ENCODE results near the gene ZC3HAV1L.
A peak's percentile ranks its signal among the peaks of the same experiment; 100 is the strongest.

Gene ZC3HAV1L

GRCh38 chr7:139035586-139036353 is at the start of gene ZC3HAV1L:
Gene ZC3HAV1L, minus strand, starts transcription at chr7:139036042. Its CDS starts 25 bp downstream, at chr7:139036017.
- peak; percentile 97 for ATAC-seq

GRCh38 chr7:139084709-139085108 is 48.9 kb upstream of the ZC3HAV1L start:
- TF ChIP-seq SNAI2 (CRISPR knock-in tag; IDR thresholded peaks at IDR 0.05) (no peak), ZNF70 (CRISPR knock-in tag; IDR thresholded peaks at IDR 0.05) (no peak), CSDC2 (CRISPR knock-in tag; IDR thresholded peaks at IDR 0.05) (no peak), ZFP3 (CRISPR knock-in tag; IDR thresholded peaks at IDR 0.05) (no peak), ZNF8 (CRISPR knock-in tag; IDR thresholded peaks at IDR 0.05) (no peak), BACH2 (CRISPR knock-in tag; IDR thresholded peaks at IDR 0.05; ENCODE audit: borderline replicate concordance) (no peak), CSRNP3 (CRISPR knock-in tag; IDR thresholded peaks at IDR 0.05) (no peak), RARB (CRISPR knock-in tag; IDR thresholded peaks at IDR 0.05) (no peak), GLIS3 (CRISPR knock-in tag; IDR thresholded peaks at IDR 0.05) (no peak), TCF4 (CRISPR knock-in tag; IDR thresholded peaks at IDR 0.05; ENCODE audit: borderline replicate concordance) (no peak)
- TF ChIP-seq, protein P1, sequence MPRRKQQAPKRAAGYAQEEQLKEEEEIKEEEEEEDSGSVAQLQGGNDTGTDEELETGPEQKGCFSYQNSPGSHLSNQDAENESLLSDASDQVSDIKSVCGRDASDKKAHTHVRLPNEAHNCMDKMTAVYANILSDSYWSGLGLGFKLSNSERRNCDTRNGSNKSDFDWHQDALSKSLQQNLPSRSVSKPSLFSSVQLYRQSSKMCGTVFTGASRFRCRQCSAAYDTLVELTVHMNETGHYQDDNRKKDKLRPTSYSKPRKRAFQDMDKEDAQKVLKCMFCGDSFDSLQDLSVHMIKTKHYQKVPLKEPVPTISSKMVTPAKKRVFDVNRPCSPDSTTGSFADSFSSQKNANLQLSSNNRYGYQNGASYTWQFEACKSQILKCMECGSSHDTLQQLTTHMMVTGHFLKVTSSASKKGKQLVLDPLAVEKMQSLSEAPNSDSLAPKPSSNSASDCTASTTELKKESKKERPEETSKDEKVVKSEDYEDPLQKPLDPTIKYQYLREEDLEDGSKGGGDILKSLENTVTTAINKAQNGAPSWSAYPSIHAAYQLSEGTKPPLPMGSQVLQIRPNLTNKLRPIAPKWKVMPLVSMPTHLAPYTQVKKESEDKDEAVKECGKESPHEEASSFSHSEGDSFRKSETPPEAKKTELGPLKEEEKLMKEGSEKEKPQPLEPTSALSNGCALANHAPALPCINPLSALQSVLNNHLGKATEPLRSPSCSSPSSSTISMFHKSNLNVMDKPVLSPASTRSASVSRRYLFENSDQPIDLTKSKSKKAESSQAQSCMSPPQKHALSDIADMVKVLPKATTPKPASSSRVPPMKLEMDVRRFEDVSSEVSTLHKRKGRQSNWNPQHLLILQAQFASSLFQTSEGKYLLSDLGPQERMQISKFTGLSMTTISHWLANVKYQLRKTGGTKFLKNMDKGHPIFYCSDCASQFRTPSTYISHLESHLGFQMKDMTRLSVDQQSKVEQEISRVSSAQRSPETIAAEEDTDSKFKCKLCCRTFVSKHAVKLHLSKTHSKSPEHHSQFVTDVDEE (CRISPR knock-in tag; IDR thresholded peaks at IDR 0.05), result no peak
- TF ChIP-seq, protein P2, sequence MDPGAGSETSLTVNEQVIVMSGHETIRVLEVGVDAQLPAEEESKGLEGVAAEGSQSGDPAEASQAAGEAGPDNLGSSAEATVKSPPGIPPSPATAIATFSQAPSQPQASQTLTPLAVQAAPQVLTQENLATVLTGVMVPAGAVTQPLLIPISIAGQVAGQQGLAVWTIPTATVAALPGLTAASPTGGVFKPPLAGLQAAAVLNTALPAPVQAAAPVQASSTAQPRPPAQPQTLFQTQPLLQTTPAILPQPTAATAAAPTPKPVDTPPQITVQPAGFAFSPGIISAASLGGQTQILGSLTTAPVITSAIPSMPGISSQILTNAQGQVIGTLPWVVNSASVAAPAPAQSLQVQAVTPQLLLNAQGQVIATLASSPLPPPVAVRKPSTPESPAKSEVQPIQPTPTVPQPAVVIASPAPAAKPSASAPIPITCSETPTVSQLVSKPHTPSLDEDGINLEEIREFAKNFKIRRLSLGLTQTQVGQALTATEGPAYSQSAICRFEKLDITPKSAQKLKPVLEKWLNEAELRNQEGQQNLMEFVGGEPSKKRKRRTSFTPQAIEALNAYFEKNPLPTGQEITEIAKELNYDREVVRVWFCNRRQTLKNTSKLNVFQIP (CRISPR knock-in tag; IDR thresholded peaks at IDR 0.05; ENCODE audit: borderline replicate concordance, low read depth), result no peak
- TF ChIP-seq, protein P3, sequence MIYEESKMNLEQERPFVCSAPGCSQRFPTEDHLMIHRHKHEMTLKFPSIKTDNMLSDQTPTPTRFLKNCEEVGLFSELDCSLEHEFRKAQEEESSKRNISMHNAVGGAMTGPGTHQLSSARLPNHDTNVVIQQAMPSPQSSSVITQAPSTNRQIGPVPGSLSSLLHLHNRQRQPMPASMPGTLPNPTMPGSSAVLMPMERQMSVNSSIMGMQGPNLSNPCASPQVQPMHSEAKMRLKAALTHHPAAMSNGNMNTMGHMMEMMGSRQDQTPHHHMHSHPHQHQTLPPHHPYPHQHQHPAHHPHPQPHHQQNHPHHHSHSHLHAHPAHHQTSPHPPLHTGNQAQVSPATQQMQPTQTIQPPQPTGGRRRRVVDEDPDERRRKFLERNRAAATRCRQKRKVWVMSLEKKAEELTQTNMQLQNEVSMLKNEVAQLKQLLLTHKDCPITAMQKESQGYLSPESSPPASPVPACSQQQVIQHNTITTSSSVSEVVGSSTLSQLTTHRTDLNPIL (CRISPR knock-in tag; IDR thresholded peaks at IDR 0.05; ENCODE audit: low read depth), result no peak
- no peak for ATAC-seq

More at GRCh38 chr7:139035586-139036353, at the start of gene ZC3HAV1L:
- TF ChIP-seq TCF4 (CRISPR knock-in tag; IDR thresholded peaks at IDR 0.05; ENCODE audit: borderline replicate concordance), result no peak

GRCh38 chr7:139081584-139081983 is 45.7 kb upstream of the ZC3HAV1L start:
- TF ChIP-seq ZNF70 (CRISPR knock-in tag; IDR thresholded peaks at IDR 0.05) (no peak), TOX (CRISPR knock-in tag; IDR thresholded peaks at IDR 0.05; ENCODE audit: borderline replicate concordance) (no peak), ZFP3 (CRISPR knock-in tag; IDR thresholded peaks at IDR 0.05) (no peak), CSDC2 (CRISPR knock-in tag; IDR thresholded peaks at IDR 0.05) (no peak)
- TF ChIP-seq, protein P3 (CRISPR knock-in tag; IDR thresholded peaks at IDR 0.05; ENCODE audit: low read depth), result no peak

GRCh38 chr7:139080905-139081304 is 45.1 kb upstream of the ZC3HAV1L start:
- ATAC-seq, result no peak
- TF ChIP-seq ZFP3 (CRISPR knock-in tag; IDR thresholded peaks at IDR 0.05) (no peak), SNAI2 (CRISPR knock-in tag; IDR thresholded peaks at IDR 0.05) (no peak), ZNF8 (CRISPR knock-in tag; IDR thresholded peaks at IDR 0.05) (no peak), TCF4 (CRISPR knock-in tag; IDR thresholded peaks at IDR 0.05; ENCODE audit: borderline replicate concordance) (no peak), ISL1 (CRISPR knock-in tag; IDR thresholded peaks at IDR 0.05) (no peak), ZC3H10 (CRISPR knock-in tag; IDR thresholded peaks at IDR 0.05) (no peak), GLIS3 (CRISPR knock-in tag; IDR thresholded peaks at IDR 0.05) (no peak), ZNF70 (CRISPR knock-in tag; IDR thresholded peaks at IDR 0.05) (no peak), OSR1 (CRISPR knock-in tag; IDR thresholded peaks at IDR 0.05) (no peak), TOX (CRISPR knock-in tag; IDR thresholded peaks at IDR 0.05; ENCODE audit: borderline replicate concordance) (no peak)
- TF ChIP-seq, protein P2 (CRISPR knock-in tag; IDR thresholded peaks at IDR 0.05; ENCODE audit: borderline replicate concordance, low read depth), result no peak

More at GRCh38 chr7:139081584-139081983, 45.7 kb upstream of the ZC3HAV1L start:
- ATAC-seq, result no peak
